Panc1 (cell line): Measurements from ENCODE around the gene CDH13. TPM values are rescaled to one million over a fixed set of nuclear protein-coding genes. Genes with fewer than 3 reads are reported as not detected.

ENCODE experiments used
- ATAC-seq: fragments of 200-7000 bp; cut with Tn5 transposase; 2 replicates; pipeline ENCODE4 v1.9.1; 2020; ENCODE audit warnings: mild to moderate bottlenecking, moderate library complexity
- BruUV-seq: library from RNA; stranded (reverse); fragments of 400-500 nt; replicated peaks from 2 replicates; lab custom pipeline; 2021; lab: Mats Ljungman, UMichigan
- CTCF ChIA-PET: fragments of 300-600 bp; sonication (Branson Sonifier 250); formaldehyde crosslinking; loops from one replicate; lab custom pipeline; 2022; ENCODE audit warnings: antibody characterized with exemption; lab: Charles Lee
- POLR2A ChIA-PET: fragments of 300-600 bp; sonication (Branson Sonifier 250); formaldehyde crosslinking; loops from one replicate; lab custom pipeline; 2022; ENCODE audit warnings: antibody characterized with exemption; lab: Charles Lee
- DNase-seq: peaks from one replicate; pipeline ENCODE4 v3.0.0-alpha.2; 2010; ENCODE audit warnings: low read depth, low spot score
- H3K27ac ChIP-seq: 2 replicates; pipeline ENCODE4 v1.5.1; 2011; ENCODE audit warnings: mild to moderate bottlenecking, low read length, inconsistent platforms
- H3K27me3 ChIP-seq: fragments of 200-500 bp; sonication (Bioruptor generic); 2 replicates; pipeline ENCODE4 v1.6.0; 2014; ENCODE audit warnings: low read length, inconsistent platforms; ENCODE audit not compliant: control insufficient read depth, insufficient read depth
- H3K36me3 ChIP-seq: fragments of 200-500 bp; sonication (Bioruptor generic); 2 replicates; pipeline ENCODE4 v1.5.1; 2014; ENCODE audit warnings: inconsistent platforms, mild to moderate bottlenecking, low read length, moderate library complexity; ENCODE audit not compliant: control insufficient read depth, insufficient read depth
- H3K4me1 ChIP-seq: 2 replicates; pipeline ENCODE4 v1.5.1; 2011; ENCODE audit warnings: inconsistent platforms, mild to moderate bottlenecking, low read length, moderate library complexity; ENCODE audit not compliant: control insufficient read depth, insufficient read depth
- H3K4me3 ChIP-seq, 2 experiments: 2 replicates each; pipeline ENCODE4 v1.5.1; 2011 to 2012; ENCODE audit warnings: low read depth in 2 of 2, low read length in 2 of 2, mild to moderate bottlenecking in 2 of 2, inconsistent platforms in 1 of 2, moderate library complexity in 1 of 2
- H3K9me3 ChIP-seq: fragments of 200-500 bp; sonication (Bioruptor generic); 2 replicates; pipeline ENCODE4 v1.5.1; 2014; ENCODE audit warnings: low read depth, mild to moderate bottlenecking, inconsistent platforms, low read length, moderate library complexity; ENCODE audit not compliant: control insufficient read depth, insufficient read depth
- POLR2AphosphoS5 ChIP-seq: IDR thresholded peaks from 2 replicates; pipeline ENCODE4 v1.6.1; 2012; ENCODE audit warnings: mild to moderate bottlenecking, low read depth, low read length, moderate library complexity
- SIN3A ChIP-seq: IDR thresholded peaks from 2 replicates; pipeline ENCODE4 v1.6.1; 2012; ENCODE audit warnings: low read depth, mild to moderate bottlenecking, low read length, moderate library complexity, borderline replicate concordance; ENCODE audit not compliant: insufficient read depth
- TCF7L2 ChIP-seq: IDR thresholded peaks from 2 replicates; pipeline ENCODE4 v1.6.1; 2011; ENCODE audit warnings: mild to moderate bottlenecking, low read depth, low read length, inconsistent platforms
- in situ Hi-C: cut with HindIII; loops from 2 replicates; pipeline ENCODE4 v1.10.0; 2016; ENCODE audit warnings: low sequenced_read_pairs, low pct_unique_long_range_greater_than_20kb
- intact Hi-C: fragments of 100-400 bp; cut with micrococcal nuclease; formaldehyde crosslinking; loops from one replicate; pipeline ENCODE4 v1.10.0; 2022; ENCODE audit not compliant: unreplicated experiment
- total RNA-seq: library from RNA; stranded (reverse); gene quantifications from one replicate; pipeline ENCODE4 v1.2.1, GENCODE V29; 2021; ENCODE audit not compliant: unreplicated experiment
- TF ChIP-seq, protein P1 (sequence below), 2 experiments: IDR thresholded peaks; 2 replicates each; pipeline ENCODE4 v1.6.1; 2011 to 2012; ENCODE audit warnings: low read depth in 2 of 2, control low read depth in 1 of 2, low read length in 1 of 2, mild to moderate bottlenecking in 1 of 2, moderate library complexity in 1 of 2; ENCODE audit not compliant: insufficient read depth in 1 of 2
- TF ChIP-seq, protein P2 (sequence below): fragments of 450-650 bp; IDR thresholded peaks from 2 replicates; pipeline ENCODE4 v1.5.1; 2017; ENCODE audit warnings: mild to moderate bottlenecking

Gene CDH13
- total RNA-seq, 1 experiment from 2014 or later: not detected

DNA sequence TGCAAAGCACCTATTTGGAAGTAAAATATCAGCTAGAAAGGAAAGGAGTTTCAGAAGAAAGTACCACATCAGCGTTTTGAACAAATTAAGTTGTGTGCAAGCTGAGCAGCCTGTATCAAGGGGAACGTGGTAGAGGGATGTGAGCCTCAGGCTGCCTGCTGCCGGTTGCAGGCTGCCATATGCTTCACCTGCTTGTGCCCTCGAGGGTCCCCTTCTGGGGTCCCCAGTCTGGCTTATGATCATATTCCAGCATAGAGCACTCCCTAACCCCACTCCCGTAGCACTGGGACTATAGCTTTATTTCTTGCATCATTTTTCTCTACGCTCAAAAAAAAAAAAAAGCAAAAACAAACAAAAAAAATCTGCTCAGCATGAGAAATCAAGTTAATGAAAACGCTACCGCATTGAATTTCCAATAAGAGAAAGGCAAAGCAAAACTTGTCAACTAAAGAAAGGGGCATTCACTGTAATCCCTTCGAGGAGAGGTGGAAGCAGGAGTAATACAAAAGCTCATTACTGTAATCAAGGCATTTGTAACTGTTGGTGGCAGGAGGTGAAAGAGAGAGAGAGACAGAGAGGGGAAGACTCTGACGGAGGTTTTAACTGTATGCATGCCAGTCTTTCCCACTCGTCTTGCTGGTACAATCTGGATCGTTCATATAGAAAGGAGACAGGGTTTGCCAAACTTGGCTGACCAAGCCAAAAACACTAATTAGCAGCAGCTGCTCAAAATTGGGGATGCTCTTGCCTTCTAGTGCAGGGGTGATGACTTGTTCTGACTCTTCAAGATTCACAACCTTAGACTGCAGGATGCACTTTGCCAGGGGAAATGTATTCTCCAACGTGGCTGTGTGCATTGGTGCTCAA lies 922.8 kb downstream of the CDH13 start:
- H3K4me1 ChIP-seq: no peaks in the 10 kb centered on the region
- in situ Hi-C loops: no loop called here
- TF ChIP-seq, protein P1, sequence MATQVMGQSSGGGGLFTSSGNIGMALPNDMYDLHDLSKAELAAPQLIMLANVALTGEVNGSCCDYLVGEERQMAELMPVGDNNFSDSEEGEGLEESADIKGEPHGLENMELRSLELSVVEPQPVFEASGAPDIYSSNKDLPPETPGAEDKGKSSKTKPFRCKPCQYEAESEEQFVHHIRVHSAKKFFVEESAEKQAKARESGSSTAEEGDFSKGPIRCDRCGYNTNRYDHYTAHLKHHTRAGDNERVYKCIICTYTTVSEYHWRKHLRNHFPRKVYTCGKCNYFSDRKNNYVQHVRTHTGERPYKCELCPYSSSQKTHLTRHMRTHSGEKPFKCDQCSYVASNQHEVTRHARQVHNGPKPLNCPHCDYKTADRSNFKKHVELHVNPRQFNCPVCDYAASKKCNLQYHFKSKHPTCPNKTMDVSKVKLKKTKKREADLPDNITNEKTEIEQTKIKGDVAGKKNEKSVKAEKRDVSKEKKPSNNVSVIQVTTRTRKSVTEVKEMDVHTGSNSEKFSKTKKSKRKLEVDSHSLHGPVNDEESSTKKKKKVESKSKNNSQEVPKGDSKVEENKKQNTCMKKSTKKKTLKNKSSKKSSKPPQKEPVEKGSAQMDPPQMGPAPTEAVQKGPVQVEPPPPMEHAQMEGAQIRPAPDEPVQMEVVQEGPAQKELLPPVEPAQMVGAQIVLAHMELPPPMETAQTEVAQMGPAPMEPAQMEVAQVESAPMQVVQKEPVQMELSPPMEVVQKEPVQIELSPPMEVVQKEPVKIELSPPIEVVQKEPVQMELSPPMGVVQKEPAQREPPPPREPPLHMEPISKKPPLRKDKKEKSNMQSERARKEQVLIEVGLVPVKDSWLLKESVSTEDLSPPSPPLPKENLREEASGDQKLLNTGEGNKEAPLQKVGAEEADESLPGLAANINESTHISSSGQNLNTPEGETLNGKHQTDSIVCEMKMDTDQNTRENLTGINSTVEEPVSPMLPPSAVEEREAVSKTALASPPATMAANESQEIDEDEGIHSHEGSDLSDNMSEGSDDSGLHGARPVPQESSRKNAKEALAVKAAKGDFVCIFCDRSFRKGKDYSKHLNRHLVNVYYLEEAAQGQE (IDR thresholded peaks at IDR 0.05; ENCODE audit: insufficient read depth in 1 of 2, low read depth in 2 of 2, low read length in 1 of 2): no peak
- TF ChIP-seq, protein P2, sequence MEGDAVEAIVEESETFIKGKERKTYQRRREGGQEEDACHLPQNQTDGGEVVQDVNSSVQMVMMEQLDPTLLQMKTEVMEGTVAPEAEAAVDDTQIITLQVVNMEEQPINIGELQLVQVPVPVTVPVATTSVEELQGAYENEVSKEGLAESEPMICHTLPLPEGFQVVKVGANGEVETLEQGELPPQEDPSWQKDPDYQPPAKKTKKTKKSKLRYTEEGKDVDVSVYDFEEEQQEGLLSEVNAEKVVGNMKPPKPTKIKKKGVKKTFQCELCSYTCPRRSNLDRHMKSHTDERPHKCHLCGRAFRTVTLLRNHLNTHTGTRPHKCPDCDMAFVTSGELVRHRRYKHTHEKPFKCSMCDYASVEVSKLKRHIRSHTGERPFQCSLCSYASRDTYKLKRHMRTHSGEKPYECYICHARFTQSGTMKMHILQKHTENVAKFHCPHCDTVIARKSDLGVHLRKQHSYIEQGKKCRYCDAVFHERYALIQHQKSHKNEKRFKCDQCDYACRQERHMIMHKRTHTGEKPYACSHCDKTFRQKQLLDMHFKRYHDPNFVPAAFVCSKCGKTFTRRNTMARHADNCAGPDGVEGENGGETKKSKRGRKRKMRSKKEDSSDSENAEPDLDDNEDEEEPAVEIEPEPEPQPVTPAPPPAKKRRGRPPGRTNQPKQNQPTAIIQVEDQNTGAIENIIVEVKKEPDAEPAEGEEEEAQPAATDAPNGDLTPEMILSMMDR: no peak
- TF ChIP-seq POLR2AphosphoS5 (no peak), SIN3A (no peak), TCF7L2 (no peak)
- ChIA-PET CTCF (no interaction called here), POLR2A (no interaction called here)
- no TSS peak for BruUV-seq
- H3K9me3 ChIP-seq: no peaks in the 10 kb centered on the region
- no peaks in the 10 kb centered on the region; the same call in 1 of the 2 replicates for H3K27me3 ChIP-seq
- DNase-seq: no peak
- H3K36me3 ChIP-seq: no peaks in the 10 kb centered on the region
- no peak overlapping the region for H3K4me3 ChIP-seq
- intact Hi-C loops: no loop called here
- ATAC-seq: no peak
- H3K27ac ChIP-seq: no peak overlapping the region

DNA sequence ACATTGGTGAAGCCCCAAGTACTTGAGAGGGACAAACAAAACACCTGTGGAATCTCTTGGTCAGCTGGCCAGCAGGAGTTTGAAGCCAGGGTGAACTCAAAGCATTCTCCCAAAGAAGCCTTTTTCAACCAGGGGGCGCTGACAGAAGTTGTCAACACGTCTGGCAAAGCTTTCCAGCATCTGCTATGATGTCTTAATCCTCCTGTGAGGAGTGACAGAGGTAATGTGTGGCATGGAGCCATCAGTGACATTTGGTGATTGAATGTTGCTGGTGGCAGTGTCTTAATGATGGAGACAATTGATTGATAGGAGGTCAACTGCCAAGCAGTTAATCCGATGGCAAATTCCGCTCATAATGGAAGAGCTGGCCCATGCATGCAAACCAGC lies 923.4 kb downstream of the CDH13 start:
- DNase-seq (no peak), ATAC-seq (no peak)
- ChIA-PET CTCF (no interaction called here), POLR2A (no interaction called here)
- H3K36me3 ChIP-seq: no peaks in the 10 kb centered on the region
- TF ChIP-seq POLR2AphosphoS5: no peak
- TF ChIP-seq, protein P1 (IDR thresholded peaks at IDR 0.05; ENCODE audit: insufficient read depth in 1 of 2, low read depth in 2 of 2, low read length in 1 of 2): no peak
- no peak for TF ChIP-seq TCF7L2
- no peak for TF ChIP-seq SIN3A
- TF ChIP-seq, protein P2: no peak
- H3K4me3 ChIP-seq: no peak overlapping the region
- no TSS peak for BruUV-seq
- in situ Hi-C loops (no loop called here), intact Hi-C loops (no loop called here)
- no peak overlapping the region for H3K27ac ChIP-seq
- H3K9me3 ChIP-seq: no peaks in the 10 kb centered on the region
- H3K27me3 ChIP-seq: no peaks in the 10 kb centered on the region; the same call in 1 of the 2 replicates
- H3K4me1 ChIP-seq: no peaks in the 10 kb centered on the region
